GM18861 (cell line): ENCODE measurements around the gene NAP1L1.

Experiments
- ATAC-seq: cut with Tn5 transposase; IDR thresholded peaks from one replicate; pipeline ENCODE4 v1.9.1; 2021; ENCODE audit not compliant: unreplicated experiment

NAP1L1 gene

GRCh38 chr12:76084863-76085519, 506 bp upstream of the NAP1L1 start:
- peak; percentile 34 for ATAC-seq

- ATAC-seq, result no peak
Measured at GRCh38 chr12:76083246-76083903, 1.1 kb downstream of the NAP1L1 start.

GRCh38 chr12:76081909-76082308, 2.6 kb downstream of the NAP1L1 start:
- no peak for ATAC-seq

GRCh38 chr12:76080729-76081415, 3.6 kb downstream of the NAP1L1 start:
- no peak for ATAC-seq

GRCh38 chr12:76080017-76080728, 4.3 kb downstream of the NAP1L1 start:
- ATAC-seq, result no peak

- ATAC-seq, result no peak
Measured at GRCh38 chr12:76078748-76079147, 5.7 kb downstream of the NAP1L1 start.

DNA sequence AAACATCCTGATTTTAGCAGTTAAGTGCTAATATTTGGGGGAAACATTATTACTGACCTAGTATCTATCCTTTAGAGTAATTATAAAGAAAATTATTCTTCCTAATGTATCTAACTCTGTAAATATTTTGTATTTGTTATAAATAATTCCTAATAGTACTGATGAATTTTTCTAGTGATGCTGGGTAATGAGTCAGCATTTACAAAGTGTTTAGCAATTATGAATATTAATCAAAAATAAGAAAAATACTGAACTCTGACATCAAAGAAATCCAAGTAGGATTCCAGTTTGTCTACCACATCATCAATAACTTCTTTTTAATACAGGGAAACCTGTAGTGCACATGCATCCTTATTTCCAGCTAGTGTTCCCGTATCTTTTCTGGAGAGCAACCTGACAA, 9.0 kb downstream of the NAP1L1 start:
- ATAC-seq, result no peak

DNA sequence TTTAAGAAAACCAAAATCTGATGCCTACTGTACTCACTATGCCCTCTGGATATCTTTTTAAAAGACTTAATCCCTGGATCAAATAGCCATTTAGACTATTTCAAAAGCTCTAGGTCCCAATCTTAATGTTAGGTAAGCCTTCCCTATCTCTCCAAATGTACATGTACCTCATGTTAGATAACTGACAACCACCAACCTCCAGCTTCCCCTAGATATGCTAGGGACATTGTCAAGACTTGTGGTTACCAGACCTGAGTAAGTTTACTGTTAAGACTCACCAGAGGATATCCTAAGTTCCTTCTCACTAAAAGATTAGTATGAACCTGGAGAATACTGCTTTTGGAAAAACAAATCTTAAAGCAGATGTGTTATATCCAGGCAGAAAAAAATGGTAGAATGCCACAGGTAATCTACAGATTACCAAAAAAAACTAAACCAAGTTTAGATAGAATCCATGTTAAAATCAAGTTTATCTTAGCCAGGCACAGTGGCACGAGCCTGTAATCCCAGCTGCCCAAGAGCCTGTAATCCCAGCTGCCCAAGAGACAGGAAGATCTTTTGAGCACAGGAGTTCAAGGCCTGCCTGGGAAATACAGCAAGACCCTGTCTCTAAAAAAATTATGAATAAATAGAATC, 9.7 kb downstream of the NAP1L1 start:
- no peak for ATAC-seq

DNA sequence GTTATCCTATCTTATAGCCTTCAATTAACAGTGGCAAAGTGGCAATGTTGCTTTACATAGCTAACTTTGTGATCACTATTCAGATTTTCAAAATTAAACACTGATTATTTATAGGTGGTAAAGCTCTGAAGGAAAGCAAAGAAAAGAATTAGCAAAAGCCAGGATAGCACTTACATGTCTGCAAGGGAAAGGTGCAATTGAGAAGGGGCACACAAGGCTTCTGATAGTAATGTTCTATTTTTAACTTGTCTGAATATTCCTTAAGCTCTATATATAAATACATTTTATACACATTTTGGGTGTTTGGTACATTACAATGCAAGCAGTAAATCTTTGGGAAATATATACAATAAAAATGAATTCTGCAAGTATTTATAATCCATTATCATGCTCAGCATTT, 10.9 kb downstream of the NAP1L1 start:
- ATAC-seq, result no peak

- no peak for ATAC-seq
Measured at GRCh38 chr12:76072568-76072967, 11.9 kb downstream of the NAP1L1 start.

DNA sequence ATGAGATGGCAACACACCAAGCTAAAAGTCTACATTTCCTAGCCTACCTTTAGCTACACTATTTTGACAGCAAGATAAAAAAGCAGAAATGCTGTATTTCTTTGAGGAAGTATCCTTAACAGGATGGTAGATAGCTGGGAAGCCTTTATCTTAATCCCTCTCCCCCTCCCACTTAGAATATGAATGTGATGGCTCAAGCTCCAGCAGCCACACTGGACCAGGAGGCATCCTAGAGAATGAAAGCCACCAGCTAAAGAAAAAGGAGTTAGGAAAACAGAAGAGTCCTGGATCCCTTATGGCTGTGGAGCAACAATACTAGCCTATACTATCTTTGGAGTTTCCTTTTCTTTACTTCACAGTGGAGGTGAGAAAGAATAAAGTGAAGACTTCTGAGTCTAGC, 15.1 kb downstream of the NAP1L1 start:
- ATAC-seq, result no peak

DNA sequence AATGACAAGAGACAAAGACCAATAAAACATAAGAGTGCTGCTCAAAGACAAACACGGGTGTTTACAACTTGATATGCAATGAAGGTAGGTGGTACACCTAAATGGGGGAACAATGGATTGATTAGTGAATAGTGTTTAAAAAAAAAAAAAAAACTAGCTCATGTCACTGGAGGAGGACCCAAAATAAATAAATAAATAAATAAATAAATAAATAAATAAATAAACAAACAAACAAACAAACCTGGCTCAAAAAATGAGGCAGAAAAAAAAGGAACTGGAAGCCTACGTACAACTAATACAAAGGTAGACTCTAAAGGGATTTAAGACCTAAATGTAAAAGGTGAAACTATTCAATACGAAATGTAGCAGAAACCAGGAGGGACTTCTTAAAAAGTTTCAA, 18.6 kb downstream of the NAP1L1 start:
- ATAC-seq, result no peak

DNA sequence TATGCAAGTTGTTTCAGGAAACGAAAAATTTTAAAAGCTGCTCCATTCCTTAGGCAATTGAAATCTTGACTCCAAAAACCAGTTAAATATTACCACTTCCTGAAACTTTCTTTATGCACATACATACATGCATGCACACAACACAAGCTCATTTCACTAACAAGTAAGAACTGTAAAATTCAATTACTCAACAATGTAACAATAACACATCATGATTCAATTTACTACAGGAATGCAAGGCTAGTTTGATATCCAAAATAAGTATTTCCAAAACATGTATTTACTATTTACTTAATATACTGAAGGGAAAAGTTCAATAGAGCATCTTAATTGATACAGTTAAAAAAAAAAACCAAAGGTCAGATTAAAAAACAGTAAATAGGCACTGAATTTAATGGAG, 19.6 kb downstream of the NAP1L1 start:
- no peak for ATAC-seq

- no peak for ATAC-seq
Measured at GRCh38 chr12:76060111-76060510, 24.4 kb downstream of the NAP1L1 start.

- no peak for ATAC-seq
Measured at GRCh38 chr12:76057326-76057725, 27.2 kb downstream of the NAP1L1 start.

GRCh38 chr12:76055393-76055792, 29.1 kb downstream of the NAP1L1 start:
- no peak for ATAC-seq

DNA sequence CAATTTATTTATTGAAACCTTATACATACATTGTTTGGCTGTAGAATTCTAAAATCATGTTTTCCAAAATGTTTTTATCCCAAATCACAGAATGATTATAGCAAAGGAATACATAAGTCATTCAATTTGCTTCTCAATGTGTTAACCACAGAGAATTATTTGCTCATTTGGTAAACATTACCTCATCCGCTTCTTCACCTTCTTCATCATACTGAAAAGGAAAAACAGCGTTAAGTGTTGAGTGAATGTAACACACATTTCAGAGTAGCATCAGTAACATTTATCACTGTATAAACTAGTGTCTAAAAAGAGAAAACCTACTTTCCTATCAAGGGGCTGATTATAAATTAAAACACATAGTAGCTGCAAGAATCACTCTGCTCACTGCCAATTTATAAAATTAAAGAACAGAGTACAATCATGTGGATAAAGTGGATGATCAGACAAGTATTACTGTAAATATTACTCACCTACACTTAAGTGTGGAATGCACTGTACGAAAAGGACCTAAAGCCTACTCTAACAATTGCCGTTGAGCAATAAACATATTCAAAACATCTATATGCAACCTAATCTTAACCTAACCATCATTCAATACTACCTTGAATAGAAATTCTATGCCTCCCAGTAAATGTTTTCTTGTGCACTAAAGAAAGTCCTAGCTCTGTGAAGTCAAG, 34.8 kb downstream of the NAP1L1 start:
- ATAC-seq, result no peak

DNA sequence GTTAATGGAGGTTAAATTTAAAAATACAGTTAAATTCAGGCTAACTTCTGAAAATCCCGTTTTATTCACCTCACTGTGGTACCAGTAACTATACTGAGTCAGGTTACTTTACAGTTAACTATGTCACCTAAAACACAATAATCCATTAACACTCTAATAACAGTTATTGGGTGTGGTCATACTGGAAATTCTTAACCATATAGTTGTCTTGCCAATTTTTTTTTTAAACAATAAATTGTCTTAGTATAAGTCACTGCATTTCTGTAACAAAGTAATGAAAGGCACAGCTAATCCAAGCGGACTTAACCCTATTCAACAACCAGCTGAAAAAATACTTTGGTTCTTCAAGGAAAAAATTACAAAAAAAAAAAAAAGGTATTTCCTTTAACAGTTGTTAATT, 36.7 kb downstream of the NAP1L1 start:
- ATAC-seq, result no peak

- no peak for ATAC-seq
Measured at GRCh38 chr12:76047060-76047459, 37.4 kb downstream of the NAP1L1 start.

- ATAC-seq, result no peak
Measured at GRCh38 chr12:76043377-76043776, 41.1 kb downstream of the NAP1L1 start.

DNA sequence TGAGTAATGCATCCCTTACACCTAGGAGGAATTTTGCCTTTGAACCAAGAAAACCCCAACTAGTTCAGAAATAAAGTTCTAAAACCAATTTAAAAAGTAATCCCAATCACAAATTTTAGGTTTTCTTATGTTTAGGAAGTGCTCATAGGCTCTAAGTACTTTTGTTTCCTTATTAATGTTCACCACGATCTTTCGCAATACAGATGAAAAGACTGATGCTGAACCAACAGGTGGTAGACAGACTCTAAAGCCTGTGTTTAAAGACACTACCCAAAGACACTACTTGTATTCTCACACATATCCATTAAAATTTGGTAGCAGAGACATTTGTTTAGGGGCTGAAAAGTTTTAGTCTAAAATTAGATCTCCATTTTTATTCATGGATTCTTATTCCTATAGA, 42.3 kb downstream of the NAP1L1 start:
- no peak for ATAC-seq
